NCI-H774 (cell line): Measurements from ENCODE around the gene RHBDL3.
"Not testable (repeated sequence)": the region's sequence is repeated elsewhere in the genome, so short reads cannot be mapped to it uniquely, and the experiment has no call there.

Source experiments
- DNase-seq: peaks from one replicate; lab custom pipeline; 2025; lab: John Stamatoyannopoulos, UW

The RHBDL3 gene, protein sequence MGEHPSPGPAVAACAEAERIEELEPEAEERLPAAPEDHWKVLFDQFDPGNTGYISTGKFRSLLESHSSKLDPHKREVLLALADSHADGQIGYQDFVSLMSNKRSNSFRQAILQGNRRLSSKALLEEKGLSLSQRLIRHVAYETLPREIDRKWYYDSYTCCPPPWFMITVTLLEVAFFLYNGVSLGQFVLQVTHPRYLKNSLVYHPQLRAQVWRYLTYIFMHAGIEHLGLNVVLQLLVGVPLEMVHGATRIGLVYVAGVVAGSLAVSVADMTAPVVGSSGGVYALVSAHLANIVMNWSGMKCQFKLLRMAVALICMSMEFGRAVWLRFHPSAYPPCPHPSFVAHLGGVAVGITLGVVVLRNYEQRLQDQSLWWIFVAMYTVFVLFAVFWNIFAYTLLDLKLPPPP

DNA sequence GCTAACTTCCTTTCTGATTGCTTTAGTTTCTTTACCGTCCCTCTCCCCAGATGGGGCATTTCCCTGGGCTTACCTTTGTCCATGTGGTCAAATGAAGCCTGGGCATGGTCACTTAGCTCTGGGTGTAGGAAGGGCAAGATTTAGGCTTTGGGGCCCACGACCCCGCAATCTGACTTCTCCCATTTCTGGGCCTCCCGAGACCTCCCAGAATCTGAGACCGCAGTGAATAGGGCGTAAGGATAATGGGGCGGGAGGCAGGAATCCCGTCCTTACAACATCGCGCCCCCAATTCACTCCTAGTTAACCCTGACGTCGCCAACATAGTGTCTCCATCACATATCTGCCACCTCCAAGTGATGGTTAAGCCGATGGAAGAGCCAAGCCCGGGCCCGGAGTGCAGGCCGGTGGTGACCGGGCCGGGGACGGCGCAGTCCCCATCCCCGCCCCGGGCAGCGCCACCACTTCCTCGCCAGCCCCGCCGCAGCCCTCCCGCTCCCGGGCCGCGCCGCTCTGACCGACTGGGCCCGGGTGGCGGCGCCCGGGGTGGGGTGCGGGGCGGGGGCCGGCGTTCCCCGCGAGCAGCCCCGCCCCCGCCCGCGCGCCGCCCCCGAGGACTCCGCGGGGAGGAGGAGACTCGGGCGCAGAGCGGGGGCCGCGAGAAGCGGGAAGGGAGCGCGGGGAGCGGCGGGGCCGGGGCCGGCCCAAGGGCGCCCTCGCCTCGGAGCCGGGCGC is at the start of gene RHBDL3:
RHBDL3 (plus strand) TSS at position 641 of the 732 bp plus-strand sequence. CDS start 358 bp downstream, outside the sequence.
- peak; percentile 14 for DNase-seq

DNA sequence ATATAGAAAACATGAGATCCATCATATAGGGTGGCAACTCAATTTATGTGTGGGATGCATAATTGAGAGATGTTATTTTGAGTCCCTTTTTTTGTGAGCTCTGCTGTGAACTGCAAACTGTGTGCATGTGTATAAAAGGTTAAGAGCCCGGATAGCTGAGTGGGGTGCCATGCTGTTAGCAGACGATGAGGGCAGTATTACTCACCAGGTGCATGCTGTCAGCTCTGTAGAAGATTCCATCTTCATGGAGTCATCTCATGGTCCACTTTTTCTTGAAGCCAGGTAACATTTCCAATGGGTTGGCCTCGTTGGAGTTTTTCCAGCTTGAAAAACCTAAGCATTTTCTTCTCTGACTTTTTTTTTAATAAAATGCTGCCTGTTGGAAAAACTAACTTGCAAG is 43.0 kb upstream of the RHBDL3 start:
- no peak for DNase-seq

DNA sequence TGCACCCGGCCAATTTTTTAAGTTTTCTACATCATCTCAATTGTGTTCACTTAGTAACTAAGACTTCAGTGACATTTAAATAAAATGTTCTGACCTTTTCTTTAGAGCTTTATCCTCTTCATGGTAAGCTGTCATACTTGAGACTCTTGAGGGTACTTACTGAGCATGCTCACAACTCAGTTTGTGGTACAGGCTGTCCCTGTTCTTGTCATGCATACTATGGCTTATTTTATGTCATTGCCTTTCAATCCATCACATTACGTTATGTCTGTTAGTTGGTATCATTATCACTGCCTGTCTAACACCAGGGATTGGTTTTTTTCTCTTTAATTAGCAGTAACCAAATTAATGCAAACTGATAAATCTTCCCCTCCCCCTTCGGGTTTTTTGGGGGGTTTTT is 41.9 kb upstream of the RHBDL3 start:
- no peak for DNase-seq

DNA sequence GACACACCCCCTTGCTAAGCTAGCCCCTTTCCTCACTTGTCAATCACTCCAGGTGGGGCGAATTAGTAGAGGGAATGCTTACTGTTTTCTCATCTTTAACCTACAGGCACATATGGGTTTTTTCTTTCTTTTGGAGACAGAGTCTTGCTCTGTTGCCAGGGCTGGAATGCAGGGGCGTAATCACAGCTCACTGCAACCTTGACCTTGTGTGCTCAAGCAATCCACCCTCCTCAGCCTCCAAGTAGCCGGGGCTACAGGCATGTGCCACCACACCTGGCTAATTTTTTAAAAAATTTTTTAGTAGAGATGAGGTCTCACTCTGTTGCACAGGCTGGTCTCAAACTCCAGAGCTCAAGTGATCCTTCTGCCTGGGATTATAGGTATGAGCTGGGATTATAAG is 38.7 kb upstream of the RHBDL3 start:
- DNase-seq: no peak

DNA sequence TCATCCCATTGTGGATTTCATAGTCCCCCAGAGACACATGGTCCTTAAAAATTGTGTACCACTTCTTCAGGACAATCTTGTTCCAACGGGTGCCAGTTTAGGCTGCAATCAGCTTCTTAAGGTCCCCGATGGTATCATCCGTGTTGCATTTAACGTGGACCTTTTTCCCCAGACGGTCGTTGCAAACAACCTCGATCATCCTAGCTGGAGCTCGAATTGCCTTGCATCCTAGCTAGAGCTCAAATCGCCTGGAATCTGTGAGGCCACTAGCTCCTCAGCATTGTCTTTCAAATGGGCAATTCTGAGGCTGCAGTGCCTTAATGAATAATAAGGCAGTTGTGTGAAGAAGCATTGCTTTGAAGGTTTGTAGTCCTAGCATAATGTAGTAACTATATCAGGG is 37.7 kb upstream of the RHBDL3 start:
- no peak for DNase-seq

DNA sequence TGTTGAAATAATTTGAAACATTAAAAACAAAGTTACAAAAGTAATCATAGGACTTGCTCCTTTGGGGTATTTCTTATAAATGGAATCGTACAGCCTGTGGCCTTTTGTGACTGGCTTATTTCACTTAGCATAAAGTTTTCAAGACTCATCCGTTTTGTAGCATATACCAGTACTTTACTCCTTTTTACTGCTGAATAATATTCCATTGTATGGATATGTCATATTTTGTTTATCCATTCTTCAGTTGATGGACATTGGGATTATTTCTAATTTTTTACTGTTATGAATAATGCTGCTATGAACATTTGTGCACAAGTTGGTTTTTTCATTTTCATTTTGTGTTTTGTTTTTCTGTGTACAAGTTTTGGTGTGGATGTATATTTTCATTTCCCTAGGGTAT is 30.0 kb upstream of the RHBDL3 start:
- no peak for DNase-seq

DNA sequence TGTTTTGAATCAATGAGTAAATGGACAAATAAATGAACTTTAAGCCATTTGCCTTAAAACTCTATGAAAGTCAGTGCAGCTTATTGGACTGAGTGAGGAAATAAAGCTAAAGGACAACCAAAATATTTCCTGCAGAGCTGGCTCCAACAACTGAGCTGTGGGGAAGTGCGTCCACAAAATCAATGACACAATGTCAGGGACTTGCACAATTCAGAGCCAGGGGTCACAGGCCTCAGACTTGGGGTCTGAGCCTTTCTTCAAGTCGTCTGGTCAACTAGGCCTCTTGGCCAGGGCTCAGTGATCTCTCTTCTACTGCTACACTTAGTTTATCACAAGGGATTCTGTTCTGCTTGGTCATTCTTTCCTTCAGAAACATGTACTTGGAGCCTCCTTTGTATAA is 26.2 kb upstream of the RHBDL3 start:
- DNase-seq: no peak

DNA sequence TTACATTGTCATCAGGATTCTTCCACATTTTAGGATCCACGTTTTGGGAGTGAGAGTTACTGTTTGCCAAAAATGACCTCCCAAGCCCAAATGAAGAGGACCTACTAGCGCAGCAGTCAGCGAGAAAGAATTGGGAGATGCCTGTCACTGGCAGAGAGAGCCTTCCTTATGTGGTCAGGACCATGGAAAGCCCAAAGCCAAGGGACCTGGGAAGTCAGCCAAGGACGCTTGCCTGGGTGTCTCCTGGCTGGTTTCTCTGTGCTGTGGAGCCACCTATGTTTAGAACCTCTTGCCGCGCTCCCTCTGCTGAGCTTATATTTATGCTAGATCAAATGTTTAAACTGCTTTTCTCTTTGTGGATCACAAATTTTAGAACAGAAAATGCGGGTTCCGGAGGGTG is 24.9 kb upstream of the RHBDL3 start:
- no peak for DNase-seq

DNA sequence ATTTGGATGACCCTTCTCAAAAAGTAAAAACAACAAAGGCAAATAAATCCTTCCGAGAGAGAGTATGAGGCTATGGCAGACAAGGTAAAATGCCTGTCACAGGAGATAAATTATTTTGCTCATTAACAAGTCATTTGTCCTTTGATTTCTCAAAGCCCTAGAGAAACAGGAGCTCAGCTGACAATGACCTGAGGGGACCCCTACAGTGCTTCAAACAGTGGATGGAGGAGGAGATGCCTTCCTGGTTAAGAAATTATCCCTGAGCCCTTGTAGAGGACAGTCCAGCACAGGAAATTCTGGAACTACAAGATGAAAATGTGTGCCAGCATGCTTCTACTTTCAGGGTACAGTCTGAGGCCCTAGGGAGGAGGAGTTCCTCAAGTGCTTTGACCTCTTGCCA is 24.0 kb upstream of the RHBDL3 start:
- no peak for DNase-seq

DNA sequence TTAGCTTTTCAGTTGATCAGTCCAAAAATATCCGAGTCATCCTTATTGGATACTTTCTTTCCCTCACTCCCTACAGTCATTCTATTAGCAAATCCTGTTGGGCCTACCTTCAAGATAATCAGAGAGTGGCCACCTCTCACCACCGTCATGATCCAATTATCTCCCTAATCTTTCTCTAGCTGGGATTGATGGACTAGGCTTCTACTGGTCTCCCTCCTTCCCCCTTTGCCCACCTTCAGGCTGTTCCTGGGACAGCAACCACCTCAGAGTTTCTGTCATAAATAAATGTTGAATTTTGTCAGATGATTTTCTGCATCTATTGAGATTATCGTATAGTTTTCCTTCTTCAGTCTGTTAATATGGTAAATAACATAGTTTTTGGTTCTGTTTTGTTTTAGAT is 16.2 kb upstream of the RHBDL3 start:
- no peak for DNase-seq

DNA sequence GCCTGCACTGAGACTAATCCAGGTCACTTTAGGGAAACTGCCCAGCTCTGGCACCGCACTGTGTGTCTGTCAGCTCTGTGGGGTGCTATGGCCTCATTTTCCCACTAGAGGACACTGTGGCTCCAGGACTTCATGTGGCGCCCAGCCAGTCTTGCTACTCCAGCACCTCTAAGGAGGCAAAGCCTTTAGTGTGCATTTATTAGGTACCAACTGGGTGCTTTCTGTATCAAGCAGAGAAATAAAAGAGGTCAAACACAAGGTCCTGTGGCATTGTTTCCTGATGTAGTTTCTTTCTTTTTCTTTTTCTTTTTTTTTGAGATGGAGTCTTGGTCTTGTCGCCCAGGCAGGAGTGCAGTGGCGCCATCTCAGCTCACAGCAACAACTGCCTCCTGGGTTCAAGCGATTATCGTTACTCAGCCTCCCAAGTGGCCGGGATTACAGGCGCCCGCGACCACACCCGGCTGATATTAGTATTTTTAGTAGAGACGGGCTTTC is 12.5 kb upstream of the RHBDL3 start:
- DNase-seq: peak; percentile 71

DNA sequence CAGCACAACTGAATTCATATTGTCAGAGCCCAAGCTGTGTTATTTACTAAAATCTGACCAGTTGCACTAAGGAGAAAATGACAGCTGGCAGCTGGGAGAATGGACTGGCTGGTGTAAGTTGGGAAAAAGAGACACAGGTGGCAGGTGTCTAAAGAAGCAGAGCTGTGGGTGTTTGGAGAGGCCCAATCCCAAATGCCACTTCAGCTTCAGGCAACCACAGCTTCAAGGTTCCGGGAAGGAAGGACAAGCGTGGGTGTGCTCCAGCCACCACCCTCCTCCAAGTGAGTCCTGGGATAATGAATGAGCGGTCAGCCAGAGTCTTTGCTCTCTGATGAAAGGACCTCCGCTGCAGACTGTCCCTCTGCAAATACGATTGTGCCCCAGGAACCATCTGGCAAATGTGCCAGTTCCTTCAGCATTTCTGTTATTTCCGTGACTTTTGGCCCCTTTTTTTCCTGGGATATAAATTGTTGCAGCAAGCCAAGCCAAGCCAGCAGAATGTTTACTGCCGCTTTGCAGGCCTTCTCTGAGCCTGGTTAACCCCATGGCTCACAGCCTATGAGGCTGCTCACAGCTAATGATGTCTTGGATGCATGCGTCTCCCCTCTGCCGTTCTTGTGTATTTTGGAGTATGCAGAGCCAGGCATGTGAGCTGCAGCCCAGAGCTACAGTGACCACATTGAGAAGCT is 9.5 kb upstream of the RHBDL3 start:
- no peak for DNase-seq

DNA sequence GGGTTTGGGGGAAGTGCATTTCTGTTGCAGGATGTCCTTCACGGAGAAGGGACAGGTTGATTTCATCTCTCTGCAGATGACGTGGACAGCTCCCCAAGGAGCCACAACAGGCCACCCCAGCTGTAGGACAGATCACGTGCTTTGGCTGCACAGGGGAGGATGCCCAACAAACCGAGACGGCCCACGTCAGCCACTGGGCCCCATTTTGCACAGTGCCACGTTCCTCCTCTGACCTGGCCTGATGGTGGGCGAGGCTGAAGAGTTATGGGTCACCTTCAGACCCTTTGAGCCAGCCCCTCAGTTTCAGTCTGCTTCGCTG is 9.0 kb upstream of the RHBDL3 start:
- no peak for DNase-seq

DNA sequence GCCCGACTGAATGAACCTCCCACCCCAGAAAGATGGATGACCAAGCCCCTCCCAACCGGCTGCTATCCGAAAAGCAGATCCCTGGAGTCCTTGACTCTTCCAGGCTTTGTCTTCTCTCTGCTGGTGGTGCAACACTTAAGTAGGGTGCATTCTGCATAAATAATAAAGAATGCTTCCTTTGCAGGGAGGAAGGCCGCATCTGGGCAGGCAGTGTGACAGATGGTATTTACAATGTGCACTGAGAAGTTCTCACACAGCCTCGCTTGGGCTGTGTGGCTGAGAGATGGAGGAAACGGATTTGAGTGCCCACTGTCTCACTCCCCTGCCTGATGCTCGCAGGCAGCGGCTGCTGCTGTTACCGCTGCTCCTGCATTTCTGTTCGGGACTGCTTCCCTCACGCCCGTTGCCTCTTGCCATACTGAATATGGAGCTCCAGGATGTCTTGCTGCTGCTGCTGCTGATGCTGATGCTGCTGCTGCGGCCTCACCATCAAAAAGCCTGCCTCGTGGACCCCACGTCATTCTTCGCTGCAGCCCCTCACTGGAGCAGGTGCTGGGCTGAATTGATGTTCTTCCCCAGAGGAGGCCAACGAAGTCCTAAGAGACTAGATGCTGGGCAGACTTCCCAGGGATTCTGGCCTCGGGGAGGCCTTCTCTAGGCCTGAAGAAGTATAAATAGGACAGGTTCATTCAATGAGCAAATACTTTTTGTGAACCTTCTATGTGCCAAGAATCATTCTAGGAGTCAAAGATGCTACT is 7.1 kb upstream of the RHBDL3 start:
- DNase-seq: no peak

DNA sequence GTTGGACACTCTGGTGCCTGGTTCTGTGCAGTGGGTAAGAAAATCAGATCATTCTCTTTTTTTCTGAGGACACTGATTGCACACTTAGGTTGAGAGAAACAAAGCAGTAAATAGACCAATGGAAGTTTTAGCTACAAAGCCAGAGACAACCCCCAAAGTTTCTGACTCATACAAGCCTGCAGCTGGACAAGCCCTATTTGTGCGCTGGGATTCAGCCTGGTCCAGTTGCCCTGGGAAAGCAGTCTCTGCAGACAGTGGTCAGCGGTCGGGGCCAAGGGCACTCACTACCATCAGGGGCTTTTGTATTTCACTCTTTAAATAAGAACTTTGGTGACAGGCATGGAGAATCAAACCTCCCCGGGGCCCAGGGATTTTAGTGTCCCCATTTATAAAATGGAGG is 6.0 kb upstream of the RHBDL3 start:
- DNase-seq: no peak

DNA sequence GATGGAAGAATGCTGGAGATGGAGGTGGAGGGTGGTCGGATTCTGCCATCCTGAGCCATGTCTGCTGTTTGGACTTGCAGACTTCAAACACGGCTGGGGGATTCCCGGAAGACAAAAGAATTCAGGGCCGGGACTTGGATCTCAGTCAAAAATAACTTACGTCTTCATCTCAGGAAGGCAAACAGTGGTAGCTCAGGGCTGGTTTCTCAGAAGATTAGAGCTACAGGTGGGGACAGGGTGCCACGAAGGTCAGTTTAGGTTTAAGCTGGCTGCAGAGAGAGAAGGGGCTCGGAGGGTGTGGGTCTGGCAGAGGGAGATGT is 4.3 kb upstream of the RHBDL3 start:
- DNase-seq: no peak

DNA sequence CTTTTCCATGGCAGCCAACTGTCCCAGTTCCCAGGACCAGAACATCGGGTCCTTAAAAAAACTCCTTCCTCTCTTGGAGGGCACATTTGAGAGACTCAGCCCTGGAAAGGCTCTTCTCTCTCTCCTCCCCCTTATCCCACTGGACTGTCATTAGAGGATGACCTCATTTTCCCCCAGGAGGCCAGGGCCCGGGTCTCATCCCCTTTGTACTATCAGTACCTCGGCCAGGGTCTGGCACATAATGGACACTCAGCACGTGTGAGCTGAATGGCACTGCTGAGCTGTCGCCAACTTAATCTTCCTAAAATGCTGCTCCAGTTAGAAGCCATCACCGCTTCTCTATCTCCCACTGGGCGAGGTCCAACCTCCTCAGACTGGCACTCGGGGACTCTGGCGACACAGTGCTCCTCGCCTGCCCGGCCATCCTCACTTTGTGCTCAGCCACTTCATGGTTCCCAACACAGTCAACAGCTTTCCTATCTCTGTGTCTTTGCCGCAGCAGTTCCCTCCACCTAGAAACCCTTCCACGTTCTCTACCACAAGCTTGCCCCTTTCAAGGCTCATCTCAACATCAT is 3.6 kb upstream of the RHBDL3 start:
- no peak for DNase-seq

DNA sequence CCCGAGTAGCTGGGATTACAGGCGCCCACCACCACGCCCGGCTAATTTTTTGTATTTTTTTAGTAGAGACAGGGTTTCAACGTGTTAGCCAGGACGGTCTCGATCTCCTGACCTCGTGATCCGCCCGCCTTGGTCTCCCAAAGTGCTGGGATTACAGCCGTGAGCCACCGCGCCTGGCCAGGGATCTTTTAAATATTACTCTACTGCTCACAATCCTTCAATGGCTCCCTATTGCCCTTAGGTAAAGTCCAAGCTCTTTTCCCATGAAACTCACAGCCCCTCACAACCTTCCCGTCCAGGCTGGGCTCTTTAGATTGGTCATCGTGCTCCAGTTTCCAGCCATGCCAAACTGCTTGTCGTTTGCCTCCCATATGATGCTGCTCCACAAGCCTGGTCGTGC is 2.1 kb upstream of the RHBDL3 start:
- not testable (repeated sequence) for DNase-seq

DNA sequence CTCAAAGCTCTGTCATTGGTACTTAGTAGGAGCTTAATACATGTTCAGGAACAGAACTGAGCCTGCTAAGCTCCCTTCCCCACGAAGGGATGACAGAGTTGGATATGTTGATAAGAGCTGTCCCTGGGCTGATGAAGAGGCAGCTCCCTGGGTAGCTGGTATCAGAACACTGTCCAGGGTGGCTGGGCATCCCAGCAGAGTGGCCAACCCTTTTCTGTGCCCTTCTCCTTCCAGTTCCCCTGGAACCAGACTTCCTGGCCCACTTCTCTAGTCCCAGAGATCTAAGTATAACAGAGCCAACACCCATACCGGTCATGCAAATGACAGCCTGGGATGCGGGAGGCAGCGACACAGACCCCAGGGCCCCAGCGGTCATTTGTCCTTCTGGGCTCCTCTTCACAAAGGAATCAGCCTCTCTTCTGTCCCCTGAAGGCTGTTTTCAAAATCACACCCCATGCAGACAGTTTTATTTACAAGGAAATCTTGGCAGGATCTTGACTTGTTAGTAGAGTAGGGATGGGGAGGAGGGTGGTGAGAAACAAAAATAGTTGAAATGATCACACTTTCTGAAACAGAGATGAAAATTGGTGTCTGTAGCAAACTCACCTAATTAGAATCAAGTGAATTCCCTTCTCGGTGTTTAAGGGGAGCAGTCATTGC is 1.4 kb upstream of the RHBDL3 start:
- DNase-seq: no peak

DNA sequence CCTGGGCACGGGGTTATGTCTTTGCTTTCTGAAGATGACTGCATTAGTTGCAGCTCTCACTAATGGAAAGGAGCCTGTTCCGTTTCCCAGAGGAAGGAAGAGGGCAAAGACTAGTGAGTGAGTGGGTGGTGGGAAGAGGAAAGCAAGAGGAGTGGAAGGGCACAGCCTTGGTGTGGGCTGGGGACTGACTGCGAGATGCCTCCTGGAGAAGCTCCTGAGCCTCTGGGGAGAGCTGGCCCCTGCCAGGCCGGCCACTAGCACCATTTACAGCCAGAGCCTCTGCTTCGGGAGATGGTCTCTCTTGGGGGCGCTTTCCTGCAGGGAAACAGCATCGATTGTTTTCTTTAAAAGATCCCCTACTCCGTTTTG is 825 bp upstream of the RHBDL3 start:
- no peak for DNase-seq

DNA sequence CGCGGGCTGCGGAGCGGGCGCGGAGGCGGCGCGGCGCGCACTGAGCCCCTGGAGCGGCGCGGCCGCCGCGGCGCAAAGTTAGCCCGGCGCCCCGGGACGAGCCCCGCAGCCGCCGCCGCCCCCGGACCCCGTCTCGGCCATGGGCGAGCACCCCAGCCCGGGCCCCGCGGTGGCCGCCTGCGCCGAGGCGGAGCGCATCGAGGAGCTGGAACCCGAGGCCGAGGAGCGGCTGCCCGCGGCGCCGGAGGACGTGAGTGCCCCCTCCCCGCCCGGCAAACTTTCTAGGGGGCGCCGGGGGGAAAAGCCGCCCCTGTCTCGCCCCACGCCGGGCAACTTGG is 388 bp downstream of the RHBDL3 start:
- DNase-seq: no peak
